Neural cell (in vitro differentiated cells): ENCODE data around the gene PPP2R3A.

Source experiments
- CTCF ChIP-seq: fragments of 450-650 bp; IDR thresholded peaks from 2 replicates; pipeline ENCODE4 v1.5.1; 2014; ENCODE audit warnings: antibody characterized with exemption, mild to moderate bottlenecking, moderate library complexity; ENCODE audit not compliant: poor library complexity, severe bottlenecking
- EP300 ChIP-seq: fragments of 450-650 bp; conservative IDR thresholded peaks from 2 replicates; pipeline ENCODE4 v1.6.1; 2014; ENCODE audit warnings: antibody characterized with exemption, mild to moderate bottlenecking, moderate library complexity; ENCODE audit not compliant: poor library complexity, severe bottlenecking
- EZH2 ChIP-seq: fragments of 200-600, 300-800 bp; shearing (Covaris generic), sonication (generic); IDR thresholded peaks from 2 replicates; pipeline ENCODE4 v1.6.1; 2014; ENCODE audit warnings: antibody characterized with exemption, low read length, borderline replicate concordance, mild to moderate bottlenecking; ENCODE audit not compliant: insufficient read depth, poor library complexity, severe bottlenecking
- POLR2AphosphoS5 ChIP-seq: IDR thresholded peaks from 2 replicates; pipeline ENCODE4 v1.6.1; 2012
- RAD21 ChIP-seq: fragments of 450-650 bp; conservative IDR thresholded peaks from 2 replicates; pipeline ENCODE4 v1.6.1; 2014; ENCODE audit warnings: antibody characterized with exemption, mild to moderate bottlenecking, moderate library complexity
- SMC3 ChIP-seq: fragments of 450-650 bp; conservative IDR thresholded peaks from 2 replicates; pipeline ENCODE4 v1.6.1; 2014; ENCODE audit warnings: antibody characterized with exemption, mild to moderate bottlenecking, moderate library complexity; ENCODE audit not compliant: poor library complexity
- TAF1 ChIP-seq: IDR thresholded peaks from 2 replicates; pipeline ENCODE4 v1.6.1; 2012; ENCODE audit warnings: low read depth
- TF ChIP-seq, protein P1 (sequence below): IDR thresholded peaks from 2 replicates; pipeline ENCODE4 v1.6.1; 2012; ENCODE audit warnings: borderline replicate concordance

GRCh38 chr3:136192831-136193230 lies 227.3 kb downstream of the PPP2R3A start:
- TF ChIP-seq CTCF (no peak), SMC3 (no peak), POLR2AphosphoS5 (no peak), EZH2 (no peak), EP300 (no peak), TAF1 (no peak), RAD21 (no peak)
- TF ChIP-seq, protein P1, sequence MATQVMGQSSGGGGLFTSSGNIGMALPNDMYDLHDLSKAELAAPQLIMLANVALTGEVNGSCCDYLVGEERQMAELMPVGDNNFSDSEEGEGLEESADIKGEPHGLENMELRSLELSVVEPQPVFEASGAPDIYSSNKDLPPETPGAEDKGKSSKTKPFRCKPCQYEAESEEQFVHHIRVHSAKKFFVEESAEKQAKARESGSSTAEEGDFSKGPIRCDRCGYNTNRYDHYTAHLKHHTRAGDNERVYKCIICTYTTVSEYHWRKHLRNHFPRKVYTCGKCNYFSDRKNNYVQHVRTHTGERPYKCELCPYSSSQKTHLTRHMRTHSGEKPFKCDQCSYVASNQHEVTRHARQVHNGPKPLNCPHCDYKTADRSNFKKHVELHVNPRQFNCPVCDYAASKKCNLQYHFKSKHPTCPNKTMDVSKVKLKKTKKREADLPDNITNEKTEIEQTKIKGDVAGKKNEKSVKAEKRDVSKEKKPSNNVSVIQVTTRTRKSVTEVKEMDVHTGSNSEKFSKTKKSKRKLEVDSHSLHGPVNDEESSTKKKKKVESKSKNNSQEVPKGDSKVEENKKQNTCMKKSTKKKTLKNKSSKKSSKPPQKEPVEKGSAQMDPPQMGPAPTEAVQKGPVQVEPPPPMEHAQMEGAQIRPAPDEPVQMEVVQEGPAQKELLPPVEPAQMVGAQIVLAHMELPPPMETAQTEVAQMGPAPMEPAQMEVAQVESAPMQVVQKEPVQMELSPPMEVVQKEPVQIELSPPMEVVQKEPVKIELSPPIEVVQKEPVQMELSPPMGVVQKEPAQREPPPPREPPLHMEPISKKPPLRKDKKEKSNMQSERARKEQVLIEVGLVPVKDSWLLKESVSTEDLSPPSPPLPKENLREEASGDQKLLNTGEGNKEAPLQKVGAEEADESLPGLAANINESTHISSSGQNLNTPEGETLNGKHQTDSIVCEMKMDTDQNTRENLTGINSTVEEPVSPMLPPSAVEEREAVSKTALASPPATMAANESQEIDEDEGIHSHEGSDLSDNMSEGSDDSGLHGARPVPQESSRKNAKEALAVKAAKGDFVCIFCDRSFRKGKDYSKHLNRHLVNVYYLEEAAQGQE = no peak
